ENCODE results near the gene SLC25A48.

The SLC25A48 gene

GRCh38 chr5:135859641-135860040 lies 25.2 kb downstream of the SLC25A48 start:
- DNase-seq: no peak

- DNase-seq: no peak
These were observed 27.2 kb downstream of the SLC25A48 start for GRCh38 chr5:135861641-135862040.

GRCh38 chr5:135862086-135862485 lies 27.6 kb downstream of the SLC25A48 start:
- DNase-seq: no peak

- no peak for DNase-seq
These were observed 28.3 kb downstream of the SLC25A48 start for GRCh38 chr5:135862744-135863143.

- no peak for DNase-seq
These were observed 30.3 kb downstream of the SLC25A48 start for GRCh38 chr5:135864503-135865435.

- DNase-seq: no peak
These were observed 31.6 kb downstream of the SLC25A48 start for GRCh38 chr5:135866016-135866415.

GRCh38 chr5:135867599-135867998 lies 33.1 kb downstream of the SLC25A48 start:
- no peak for DNase-seq

GRCh38 chr5:135868681-135869080 lies 34.2 kb downstream of the SLC25A48 start:
- DNase-seq: no peak

- DNase-seq: no peak
These were observed 34.8 kb downstream of the SLC25A48 start for GRCh38 chr5:135869276-135869675.

- no peak for DNase-seq
These were observed 35.5 kb downstream of the SLC25A48 start for GRCh38 chr5:135869935-135870334.

- DNase-seq: no peak
These were observed 36.9 kb downstream of the SLC25A48 start for GRCh38 chr5:135871268-135871915.

- no peak for DNase-seq
These were observed 39.4 kb downstream of the SLC25A48 start for GRCh38 chr5:135873831-135874230.

- no peak for DNase-seq
These were observed 40.0 kb downstream of the SLC25A48 start for GRCh38 chr5:135874461-135874860.

- no peak for DNase-seq
These were observed 41.1 kb downstream of the SLC25A48 start for GRCh38 chr5:135875567-135875966.

GRCh38 chr5:135876146-135876545 lies 41.7 kb downstream of the SLC25A48 start:
- DNase-seq: no peak

GRCh38 chr5:135877570-135878155 lies 43.2 kb downstream of the SLC25A48 start:
- DNase-seq: no peak

- no peak for DNase-seq
These were observed 43.7 kb downstream of the SLC25A48 start for GRCh38 chr5:135878156-135878620.

GRCh38 chr5:135879591-135879990 lies 45.1 kb downstream of the SLC25A48 start:
- no peak for DNase-seq

GRCh38 chr5:135880278-135880677 lies 45.8 kb downstream of the SLC25A48 start:
- DNase-seq: no peak

GRCh38 chr5:135880801-135881200 lies 46.3 kb downstream of the SLC25A48 start:
- no peak for DNase-seq

GRCh38 chr5:135881244-135881643 lies 46.8 kb downstream of the SLC25A48 start:
- DNase-seq: no peak

GRCh38 chr5:135881819-135882218 lies 47.4 kb downstream of the SLC25A48 start:
- DNase-seq: no peak

- DNase-seq: no peak
These were observed 48.6 kb downstream of the SLC25A48 start for GRCh38 chr5:135883026-135883425.

GRCh38 chr5:135883441-135883840 lies 49.0 kb downstream of the SLC25A48 start:
- no peak for DNase-seq

Measured in CD4-positive, alpha-beta T cell treated with Interleukin-4 for 1 hour (primary cell).